Measurements from ENCODE around the gene SLC34A3. TPM values are rescaled to one million over a fixed set of nuclear protein-coding genes. Genes with fewer than 3 reads are reported as not detected.

The SLC34A3 gene
- total and polyA plus RNA-seq, 2 of the 8 experiments (the other 6 are each of a cell fraction or from before 2014, with no cell fraction given) = 0.08 TPM; not detected in 1

DNA sequence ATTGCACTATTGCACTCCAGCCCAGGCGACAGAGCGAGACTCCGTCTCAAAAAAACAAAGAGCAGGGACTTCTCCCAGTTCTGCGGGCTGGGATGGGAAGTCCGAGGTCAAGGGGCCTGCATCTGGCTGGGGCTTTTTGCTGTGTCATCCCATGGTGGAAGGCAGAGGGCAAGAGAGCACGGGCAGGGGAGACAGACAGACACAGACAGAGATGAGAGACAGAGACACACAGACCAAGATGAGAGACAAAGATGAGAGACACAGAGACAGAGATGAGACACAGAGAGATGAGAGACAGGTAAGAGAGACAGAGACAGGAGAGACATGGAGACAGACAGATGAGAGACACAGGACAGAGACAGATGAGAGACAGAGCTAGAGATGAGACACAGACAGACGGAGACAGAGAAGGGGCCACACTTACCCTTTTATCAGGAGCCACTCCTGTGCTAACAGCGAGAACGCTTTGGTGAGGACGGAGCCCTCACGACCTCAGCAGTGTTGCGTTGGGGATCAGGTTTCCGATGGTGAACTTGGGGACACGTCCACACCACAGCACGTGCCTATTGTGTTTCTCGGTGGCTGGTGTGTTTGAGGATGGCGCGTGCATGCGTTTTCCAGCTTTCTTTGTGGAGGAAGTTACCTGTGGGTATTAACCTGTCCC, 38.0 kb downstream of the SLC34A3 start:
- H4K5ac ChIP-seq (ENCODE audit: insufficient read length, low read depth, low read length) = no peak overlapping the region
- no peak overlapping the region for H3K23ac ChIP-seq (ENCODE audit: insufficient read length)
- TF ChIP-seq RNF2 (IDR thresholded peaks at IDR 0.05; ENCODE audit: borderline replicate concordance, low read depth, low read length, missing control alignments, poor library complexity, severe bottlenecking) = no peak
- no peak for TF ChIP-seq SP4 (IDR thresholded peaks at IDR 0.05; ENCODE audit: low read length)
- no peak for TF ChIP-seq TAF1 (IDR thresholded peaks at IDR 0.05; ENCODE audit: low read depth, low read length)
- TF ChIP-seq SIRT6 (IDR thresholded peaks at IDR 0.05; ENCODE audit: low read length) = no peak
- TF ChIP-seq KDM4A (IDR thresholded peaks at IDR 0.05; ENCODE audit: low read depth, low read length, severe bottlenecking) = no peak
- no peak for TF ChIP-seq RFX5 (IDR thresholded peaks at IDR 0.05; ENCODE audit: borderline replicate concordance, low read depth, low read length)
- POLR2A ChIA-PET (ENCODE audit: partially characterized antibody) = interaction anchor here (1.7 to 69.9 kb wide), 3 partner anchors 12 to 34 kb away, joined by 4 to 1462 read pairs (median 1462); partner anchors contain the start of genes CYSRT1, NDOR1, NELFB and RNF208
- H3K23me2 ChIP-seq (ENCODE audit: low read depth, low read length) = peaks cover under 1% of the 10 kb centered on the region; the same call in 1 of the 2 replicates
- H3K4me2 ChIP-seq (ENCODE audit: insufficient read depth in 1 of 2, low read depth in 2 of 2, low read length in 2 of 2) = no peak overlapping the region
- no peaks in the 10 kb centered on the region for H3K27me3 ChIP-seq (replicated peaks in 1 of 4; ENCODE audit: control insufficient read depth in 3 of 4, extremely low read depth in 1 of 4, insufficient read depth in 3 of 4, low read length in 3 of 4)
- H2AFZ ChIP-seq (ENCODE audit: low read length) = no peak overlapping the region
- no peaks in the 10 kb centered on the region for H3K79me1 ChIP-seq (ENCODE audit: low read depth, low read length)
- no peak overlapping the region for H2BK12ac ChIP-seq (ENCODE audit: low read depth, low read length)
- H3K9me3 ChIP-seq (ENCODE audit: insufficient read depth in 2 of 2, low read depth in 1 of 2, low read length in 1 of 2) = no peaks in the 10 kb centered on the region
- no peak overlapping the region for H3K18ac ChIP-seq (ENCODE audit: extremely low read depth, low read length)
- no peak overlapping the region for H2AK5ac ChIP-seq (ENCODE audit: low read depth, low read length)
- H3K4me1 ChIP-seq (replicated peaks in 1 of 4; ENCODE audit: control insufficient read depth in 3 of 4, insufficient read depth in 4 of 4, low read length in 3 of 4) = peaks cover 0 to 3% (median 1%) of the 10 kb centered on the region in 4 experiments; a peak in 3 of 7 replicates
- DNase-seq (ENCODE audit: low read depth in 1 of 2, low spot score in 2 of 2) = no peak
- H2BK15ac ChIP-seq (ENCODE audit: low read length) = no peak overlapping the region
- H3K56ac ChIP-seq (replicated peaks; ENCODE audit: insufficient read length, low read depth, low read length) = no peak overlapping the region
- H3K79me2 ChIP-seq (ENCODE audit: control insufficient read depth in 1 of 2, insufficient read depth in 2 of 2, low read length in 2 of 2) = no peaks in the 10 kb centered on the region
- H4K8ac ChIP-seq (ENCODE audit: extremely low read depth, insufficient read depth, low read length) = no peak overlapping the region
- H2BK20ac ChIP-seq (ENCODE audit: low read length) = no peak overlapping the region
- no peak overlapping the region for H4K91ac ChIP-seq (replicated peaks; ENCODE audit: insufficient read length, low read length)
- H2BK5ac ChIP-seq (ENCODE audit: low read depth, low read length) = no peak overlapping the region; the same call in 1 of the 2 replicates
- H3K27ac ChIP-seq (ENCODE audit: low read depth, low read length) = no peak overlapping the region
- no peak overlapping the region for H3K4me3 ChIP-seq (ENCODE audit: extremely low read depth in 1 of 4, insufficient read depth in 2 of 4, low read depth in 3 of 4, low read length in 4 of 4)
- H3K36me3 ChIP-seq (ENCODE audit: control insufficient read depth in 2 of 4, insufficient read depth in 4 of 4, low read length in 3 of 4) = peaks cover 6 to 39% (median 27%) of the 10 kb centered on the region in 4 experiments
- H3K14ac ChIP-seq (ENCODE audit: insufficient read length) = no peak overlapping the region
- H4K20me1 ChIP-seq (replicated peaks in 1 of 2; ENCODE audit: control insufficient read depth in 1 of 2, insufficient read depth in 2 of 2, low read length in 2 of 2) = peaks cover 4 to 9% of the 10 kb centered on the region in 2 experiments
- no peak overlapping the region for H3K4ac ChIP-seq (replicated peaks; ENCODE audit: insufficient read length, low read depth, low read length)
- CTCF ChIA-PET (ENCODE audit: partially characterized antibody) = interaction anchor here (1.1 to 1.9 kb wide), 3 partner anchors 11 to 32 kb away, joined by 3 to 6 read pairs (median 4); no protein-coding TSS in a partner anchor
- no peak overlapping the region for H2BK120ac ChIP-seq (replicated peaks; ENCODE audit: low read depth, low read length)
- H3K9ac ChIP-seq (replicated peaks in 1 of 4; ENCODE audit: extremely low read depth in 1 of 4, low read depth in 3 of 4, low read length in 3 of 4) = no peak overlapping the region
- no peak for FAIRE-seq
- 93% methylated on average over 19 of the region's 19 CpGs; no CpG with 5 or more reads in 1 of the 2 experiments for WGBS, 2 experiments (ENCODE audit: extremely low coverage in 1 of 2, insufficient coverage in 1 of 2, insufficient read length in 1 of 2, insufficient replicate concordance in 2 of 2, low coverage in 1 of 2, low lambda C conversion rate in 2 of 2, missing lambda C conversion rate in 1 of 2)

All from H1 (cell line).